ENCODE data around the gene INKA1.
"Not testable (repeated sequence)": the region's sequence is repeated elsewhere in the genome, so short reads cannot be mapped to it uniquely, and the experiment has no call there.

Gene INKA1

GRCh38 chr3:49807431-49808114 is 4.5 kb downstream of the INKA1 start:
- no peak for DNase-seq (ENCODE audit: low spot score)

DNA sequence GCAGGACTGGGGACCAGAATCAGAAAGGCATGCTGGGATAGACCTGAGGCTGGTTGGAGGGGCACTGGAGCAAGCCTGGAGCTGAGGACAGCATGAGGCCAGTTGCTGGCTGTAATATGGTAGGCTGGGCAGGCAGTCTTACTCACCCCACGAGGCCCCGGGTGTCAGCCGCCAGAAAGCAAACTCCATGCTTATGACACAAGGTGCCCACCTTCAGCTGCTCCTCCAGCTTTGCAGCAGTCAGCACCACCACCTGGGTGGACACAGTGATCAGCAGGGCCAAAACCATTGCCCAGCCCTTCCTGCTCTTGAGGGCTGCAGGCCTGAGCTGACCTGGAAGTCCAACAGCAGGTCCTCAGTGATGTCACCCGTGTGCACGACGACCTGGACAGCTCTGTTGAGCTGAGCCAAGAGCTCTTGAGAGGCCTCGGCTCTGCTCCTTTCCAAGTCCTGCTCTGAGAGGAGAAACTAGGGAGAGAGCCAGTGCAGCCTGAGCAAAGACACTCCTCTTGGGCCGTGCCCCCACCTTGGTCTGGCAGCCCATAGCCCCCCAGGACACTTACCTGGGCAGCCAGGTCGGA is 9.9 kb downstream of the INKA1 start:
- no peak for DNase-seq (ENCODE audit: low spot score)

DNA sequence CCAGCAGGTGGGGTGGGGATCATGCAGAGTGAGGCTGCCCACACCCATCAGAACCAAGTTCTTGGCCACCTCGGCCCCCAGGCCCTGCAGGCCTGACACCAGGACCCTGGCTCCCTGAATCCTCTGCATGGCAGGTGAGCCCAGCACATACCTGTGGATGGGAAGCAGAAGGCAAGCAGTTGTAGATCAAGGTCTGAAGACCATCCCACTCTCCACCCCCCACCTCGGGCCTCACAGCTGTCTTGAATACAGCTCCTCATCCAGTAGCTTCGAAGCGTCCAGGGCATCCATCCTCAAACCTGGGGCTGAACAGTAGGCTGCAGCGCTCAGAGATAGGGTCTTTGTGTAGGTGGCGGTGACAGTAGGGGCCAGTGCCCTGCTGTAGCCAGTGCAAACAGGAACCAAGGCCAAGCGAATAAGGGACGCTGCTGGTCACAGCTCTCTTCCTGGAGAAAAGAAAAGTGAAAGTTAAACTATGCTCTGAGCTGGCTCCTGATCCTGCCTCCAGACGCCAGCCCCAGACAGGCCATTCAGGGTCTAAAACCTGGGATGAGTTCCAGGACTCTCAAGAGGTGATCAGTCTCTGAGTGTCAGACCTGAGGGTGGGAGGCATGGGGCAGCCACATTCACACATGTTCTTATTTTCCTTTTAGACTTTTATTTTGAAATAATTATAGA is 10.6 kb downstream of the INKA1 start, which contains the start of gene UBA7:
Gene UBA7, minus strand, starts transcription at position 457 of the 678 bp plus-strand sequence. Its CDS starts 166 bp downstream, at position 291.
- peak; percentile 19 for DNase-seq (ENCODE audit: low spot score)

DNA sequence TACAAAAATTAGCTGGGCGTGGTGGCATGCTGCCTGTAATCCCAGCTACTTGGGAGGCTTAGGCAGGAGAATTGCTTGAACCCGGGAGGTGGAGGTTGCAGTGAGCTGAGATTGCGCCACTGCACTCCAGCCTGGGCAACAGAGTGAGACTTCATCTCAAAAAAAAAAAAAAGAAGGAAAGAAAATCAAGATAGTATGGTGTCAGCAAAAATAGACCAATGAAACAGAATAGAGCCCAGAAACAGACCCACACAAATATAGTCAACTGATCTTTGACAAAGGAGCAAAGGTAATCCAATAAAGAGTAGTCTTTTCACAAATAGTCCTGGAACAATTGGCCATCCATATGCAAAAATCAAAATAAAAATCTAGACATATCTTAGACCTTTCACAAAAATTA is 20.1 kb downstream of the INKA1 start:
- DNase-seq (ENCODE audit: low spot score), result not testable (repeated sequence)

- DNase-seq (ENCODE audit: low spot score), result no peak
These were observed 23.0 kb downstream of the INKA1 start for GRCh38 chr3:49826016-49826415.

- DNase-seq (ENCODE audit: low spot score), result no peak
These were observed 28.3 kb downstream of the INKA1 start for GRCh38 chr3:49831341-49831740.

- DNase-seq (ENCODE audit: low spot score), result peak; percentile 58
These were observed 36.2 kb downstream of the INKA1 start for GRCh38 chr3:49839193-49839809.

DNA sequence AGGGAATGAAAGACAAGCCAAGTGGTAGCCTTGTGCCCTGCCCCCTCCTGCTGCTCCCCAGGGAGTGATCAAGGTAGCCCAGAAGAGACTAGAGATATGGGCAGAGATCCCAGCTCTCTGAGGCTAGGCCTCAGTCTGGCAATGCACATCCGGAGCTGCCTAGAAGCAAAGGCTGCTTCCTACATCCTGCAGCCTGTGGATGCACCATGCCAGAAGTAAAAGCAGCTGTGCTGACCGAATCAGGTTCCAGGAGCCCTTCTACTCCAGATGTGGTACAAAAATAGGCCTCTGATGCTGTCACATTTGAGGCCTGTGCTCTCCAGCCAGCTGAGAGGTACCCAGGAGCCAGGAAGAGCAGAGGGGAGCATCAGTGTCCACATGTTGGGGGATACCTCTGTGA is 37.3 kb downstream of the INKA1 start:
- DNase-seq (ENCODE audit: low spot score), result no peak

- DNase-seq (ENCODE audit: low spot score), result peak; percentile 10
These were observed 38.1 kb downstream of the INKA1 start for GRCh38 chr3:49841126-49841696.

DNA sequence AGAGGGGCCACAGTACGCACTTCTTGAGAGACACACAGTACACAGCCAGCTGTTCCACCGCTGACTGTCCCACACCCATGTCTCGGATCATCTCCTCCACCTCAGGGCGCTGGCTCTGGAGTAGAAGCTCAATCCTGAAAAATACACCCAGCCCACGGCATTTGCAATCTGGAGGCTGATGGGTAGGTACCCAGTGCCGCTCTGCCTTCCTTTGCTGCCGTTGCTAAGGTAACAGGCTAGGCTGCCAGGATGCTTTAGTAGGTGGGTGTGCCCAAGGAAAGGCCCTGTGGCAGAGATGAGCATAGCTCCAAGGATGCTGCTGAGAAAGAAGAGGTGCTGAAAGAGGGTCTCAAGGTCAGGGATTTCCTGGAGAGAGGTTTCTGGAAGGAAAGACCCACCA is 38.7 kb downstream of the INKA1 start:
- DNase-seq (ENCODE audit: low spot score), result no peak

- peak; percentile 22 for DNase-seq (ENCODE audit: low spot score)
These were observed 39.9 kb downstream of the INKA1 start for GRCh38 chr3:49842843-49843517.

DNA sequence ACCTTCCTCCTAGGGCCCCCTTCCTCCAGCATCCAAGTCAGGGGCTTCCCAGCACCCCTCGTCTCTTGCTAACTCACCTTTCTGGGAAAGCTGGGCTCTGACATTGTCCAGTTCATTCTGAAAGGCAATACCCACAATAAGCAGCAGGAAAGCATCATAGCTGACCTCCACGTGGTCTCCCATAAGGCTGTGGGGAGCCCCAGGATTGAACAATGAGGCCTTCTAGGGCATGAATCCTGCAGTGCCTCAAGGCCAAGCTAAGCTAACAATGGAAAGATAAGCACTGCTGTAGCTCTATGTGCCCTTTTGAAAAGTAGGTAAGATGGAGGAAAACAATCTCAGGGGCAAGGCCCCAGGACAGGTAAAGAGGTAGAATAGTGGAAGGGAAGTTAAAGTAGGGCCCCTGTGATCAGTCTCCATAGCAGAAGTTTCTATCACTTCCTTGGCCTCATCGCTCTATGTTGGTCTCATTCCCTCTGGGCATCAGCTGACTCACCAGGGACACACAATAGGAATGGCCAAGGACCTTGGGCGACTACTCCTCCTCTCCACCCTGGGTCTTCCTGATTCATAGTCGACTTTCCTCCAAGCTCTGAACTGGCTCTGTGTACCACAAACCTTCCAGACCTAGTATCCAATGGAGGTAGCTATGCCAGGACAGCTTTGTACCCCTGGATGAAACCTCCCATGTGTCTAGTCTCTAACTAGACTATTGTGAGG is 41.6 kb downstream of the INKA1 start:
- DNase-seq (ENCODE audit: low spot score), result no peak

- no peak for DNase-seq (ENCODE audit: low spot score)
These were observed 42.6 kb downstream of the INKA1 start for GRCh38 chr3:49845694-49846093.
